Spinal cord (tissue), 10 donors: ENCODE results near the gene SGPL1. TPM values are rescaled to one million over a fixed set of nuclear protein-coding genes. Genes with fewer than 3 reads are reported as not detected.

Experiments used
- DNase-seq, 6 donors: peaks; one replicate each; pipeline versions ENCODE4 v3.0.0 to v3.0.0-alpha.2; 2013 to 2015; ENCODE audit warnings: low spot score in 6 of 6, low read depth in 4 of 6
- H3K27ac ChIP-seq: one replicate; pipeline ENCODE4 v1.5.1; 2013; ENCODE audit warnings: low read depth, low read length, control low read depth
- H3K27me3 ChIP-seq: one replicate; pipeline ENCODE4 v1.6.1; 2013; ENCODE audit warnings: low read length; ENCODE audit not compliant: control insufficient read depth, insufficient read depth
- H3K36me3 ChIP-seq: one replicate; pipeline ENCODE4 v1.6.1; 2013; ENCODE audit warnings: low read length; ENCODE audit not compliant: control insufficient read depth, insufficient read depth
- H3K4me1 ChIP-seq: one replicate; pipeline ENCODE4 v1.6.1; 2013; ENCODE audit warnings: low read length; ENCODE audit not compliant: control insufficient read depth, insufficient read depth
- H3K4me3 ChIP-seq: one replicate; pipeline ENCODE4 v1.5.1; 2013; ENCODE audit warnings: low read depth, low read length, control low read depth
- H3K9me3 ChIP-seq: one replicate; pipeline ENCODE4 v1.6.1; 2013; ENCODE audit warnings: low read length; ENCODE audit not compliant: control insufficient read depth, insufficient read depth
- WGBS: methylation state at CpG from one replicate; pipeline ENCODE4 v1.1.5; 2013; ENCODE audit warnings: missing lambda C conversion rate; ENCODE audit not compliant: insufficient coverage; 5-methylcytosine and 5-hydroxymethylcytosine counted together
- polyA plus RNA-seq, 2 donors: library from polyadenylated mRNA; unstranded; fragments of 120-200 nt; gene quantifications; one replicate each; pipeline ENCODE4 v1.2.1, GENCODE V29; 2013; ENCODE audit not compliant: insufficient read length in 2 of 2
- total RNA-seq, 2 donors: library from RNA; depleted of rRNA in 1 of 2; stranded (reverse); fragments of 120-200 nt in 1 of 2; fragments of >200 nt in 1 of 2; gene quantifications; one replicate each; pipeline versions ENCODE4 v1.2.3 to v1.2.4, GENCODE V29; 2013 to 2014
- donor health status: healthy.

SGPL1 gene
- total and polyA plus RNA-seq, 4 donors = 40.8 to 53.1 (median 49.2) TPM

GRCh38 chr10:70780370-70780760 is 35.4 kb upstream of the SGPL1 start:
- Histone ChIP-seq H3K4me1 (peaks cover 10% of the 10 kb centered on the region), H3K27ac (no peak overlapping the region), H3K4me3 (no peak overlapping the region), H3K36me3 (no peaks in the 10 kb centered on the region), H3K27me3 (no peaks in the 10 kb centered on the region), H3K9me3 (no peaks in the 10 kb centered on the region)
- WGBS = 98% methylated on average over 9 of the region's 9 CpGs
- DNase-seq = no peak

- Histone ChIP-seq H3K9me3 (no peaks in the 10 kb centered on the region), H3K4me3 (no peak overlapping the region), H3K36me3 (no peaks in the 10 kb centered on the region), H3K27me3 (no peaks in the 10 kb centered on the region), H3K4me1 (peaks cover 8% of the 10 kb centered on the region), H3K27ac (no peak overlapping the region)
- 94% methylated on average over 4 of the region's 4 CpGs for WGBS
- no peak for DNase-seq
These were observed 35.0 kb upstream of the SGPL1 start for GRCh38 chr10:70780772-70781171.

GRCh38 chr10:70781461-70782051 is 34.2 kb upstream of the SGPL1 start:
- H3K27me3 ChIP-seq = no peaks in the 10 kb centered on the region

GRCh38 chr10:70782086-70782745 is 33.5 kb upstream of the SGPL1 start:
- Histone ChIP-seq H3K9me3 (no peaks in the 10 kb centered on the region), H3K4me1 (peaks cover 8% of the 10 kb centered on the region), H3K27me3 (no peaks in the 10 kb centered on the region), H3K4me3 (no peak overlapping the region), H3K36me3 (no peaks in the 10 kb centered on the region), H3K27ac (no peak overlapping the region)
- DNase-seq = peak in 1 of 6 donors; percentile 29
- WGBS = 61% methylated on average over 2 of the region's 4 CpGs

More at GRCh38 chr10:70781461-70782051, 34.2 kb upstream of the SGPL1 start:
- no peak overlapping the region for H3K27ac ChIP-seq
- no peaks in the 10 kb centered on the region for H3K9me3 ChIP-seq
- 96% methylated on average over 6 of the region's 8 CpGs for WGBS
- no peaks in the 10 kb centered on the region for H3K36me3 ChIP-seq
- no peak for DNase-seq
- H3K4me1 ChIP-seq = peaks cover 8% of the 10 kb centered on the region
- H3K4me3 ChIP-seq = no peak overlapping the region

GRCh38 chr10:70782746-70783680 is 32.7 kb upstream of the SGPL1 start:
- Histone ChIP-seq H3K27ac (no peak overlapping the region), H3K27me3 (no peaks in the 10 kb centered on the region), H3K4me1 (peaks cover 8% of the 10 kb centered on the region), H3K4me3 (no peak overlapping the region), H3K36me3 (no peaks in the 10 kb centered on the region), H3K9me3 (no peaks in the 10 kb centered on the region)
- no peak for DNase-seq
- WGBS = 89% methylated on average over 8 of the region's 11 CpGs

DNA sequence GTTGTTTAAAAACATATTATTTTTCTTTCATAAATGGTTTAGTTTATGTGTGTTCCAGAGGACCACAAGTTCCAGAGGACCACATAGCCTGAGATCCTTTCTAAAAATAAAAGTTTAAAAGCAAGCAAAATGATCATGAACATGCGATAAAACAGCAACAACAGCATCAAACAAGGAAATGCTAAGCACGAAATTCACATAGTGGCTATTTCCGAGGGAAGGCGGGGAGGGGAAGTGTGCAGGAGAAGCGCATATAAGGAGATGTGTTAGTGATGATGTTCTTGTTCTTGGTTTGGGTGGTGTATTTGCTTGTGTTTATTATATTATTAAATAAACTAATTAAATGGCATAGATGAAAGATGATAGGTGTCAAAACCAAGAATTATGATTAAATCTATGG is 31.7 kb upstream of the SGPL1 start:
- Histone ChIP-seq H3K4me1 (peaks cover 5% of the 10 kb centered on the region), H3K27ac (no peak overlapping the region), H3K36me3 (no peaks in the 10 kb centered on the region), H3K9me3 (no peaks in the 10 kb centered on the region), H3K4me3 (no peak overlapping the region), H3K27me3 (no peaks in the 10 kb centered on the region)
- no CpG with 5 or more reads among the region's 5 CpGs for WGBS
- DNase-seq = no peak

DNA sequence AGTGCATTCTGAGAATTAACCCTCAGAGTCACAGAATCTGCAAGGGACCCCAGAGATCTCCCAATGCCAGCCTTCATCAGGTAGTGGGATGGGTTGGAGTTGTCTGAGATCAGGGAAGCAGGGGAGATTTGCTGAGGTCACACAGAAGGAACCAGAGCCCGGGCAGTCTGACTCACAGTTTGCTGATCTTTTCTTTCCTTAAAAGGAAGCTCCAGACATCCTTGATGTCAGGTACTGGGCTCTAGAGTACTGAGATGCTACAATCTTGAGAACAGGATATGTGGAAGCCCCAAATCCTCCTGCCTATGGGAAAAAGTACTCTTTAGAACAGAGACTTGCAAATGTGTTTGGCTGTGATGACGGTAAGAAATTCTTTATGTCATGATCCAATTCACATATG is 31.3 kb upstream of the SGPL1 start:
- peaks cover under 1% of the 10 kb centered on the region for H3K4me1 ChIP-seq
- no peaks in the 10 kb centered on the region for H3K36me3 ChIP-seq
- WGBS = 50% methylated on average over 1 of the region's 2 CpGs
- DNase-seq = no peak
- H3K27me3 ChIP-seq = no peaks in the 10 kb centered on the region
- no peaks in the 10 kb centered on the region for H3K9me3 ChIP-seq
- no peak overlapping the region for H3K4me3 ChIP-seq
- H3K27ac ChIP-seq = no peak overlapping the region

GRCh38 chr10:70785190-70785589 is 30.6 kb upstream of the SGPL1 start, which contains the start of gene TBATA:
TSS of gene TBATA (minus strand) at chr10:70785377. CDS start at chr10:70783379, 1,998 bp downstream.
- Histone ChIP-seq H3K9me3 (no peaks in the 10 kb centered on the region), H3K36me3 (no peaks in the 10 kb centered on the region), H3K4me3 (no peak within 1 kb of the TSS), H3K4me1 (no peaks in the 10 kb centered on the region), H3K27me3 (no peaks in the 10 kb centered on the region), H3K27ac (no peak within 1 kb of the TSS)
- no peak for DNase-seq
- 66% methylated on average over 4 of the region's 4 CpGs for WGBS

DNA sequence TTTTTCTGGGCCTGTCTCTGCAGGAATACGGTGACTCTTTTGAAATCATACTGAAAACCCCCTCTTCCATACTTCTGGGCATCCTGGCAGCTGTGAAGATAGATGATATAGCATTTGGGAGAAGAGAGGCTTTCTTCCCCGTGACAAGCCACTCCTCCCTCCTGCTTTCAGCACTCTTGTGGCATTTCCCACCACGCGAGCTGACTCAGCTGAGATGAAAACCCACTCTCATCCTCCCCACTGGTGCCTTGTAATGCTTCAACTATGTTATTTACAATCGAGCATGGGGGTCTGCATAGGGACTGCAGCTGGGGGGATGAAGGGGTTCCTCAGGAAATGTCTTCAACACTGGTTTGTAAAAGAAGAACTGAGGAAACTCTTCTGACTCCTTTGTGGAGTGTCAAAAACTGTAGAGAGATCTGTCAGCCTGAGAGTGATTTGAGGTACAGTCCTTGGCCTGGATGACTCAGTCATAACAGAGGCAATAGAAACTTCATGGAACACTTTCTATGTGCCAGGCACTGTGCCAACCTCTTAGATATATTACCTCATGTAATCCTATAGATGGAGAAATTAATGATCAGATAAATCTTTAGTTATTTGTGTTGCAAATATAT is 28.8 kb upstream of the SGPL1 start:
- no peak overlapping the region for H3K4me3 ChIP-seq
- H3K9me3 ChIP-seq = no peaks in the 10 kb centered on the region
- H3K27me3 ChIP-seq = no peaks in the 10 kb centered on the region
- 83% methylated on average over 1 of the region's 5 CpGs for WGBS
- no peaks in the 10 kb centered on the region for H3K36me3 ChIP-seq
- H3K27ac ChIP-seq = no peak overlapping the region
- no peaks in the 10 kb centered on the region for H3K4me1 ChIP-seq
- no peak for DNase-seq
